ENCODE data around the gene PLD6. TPM values are rescaled to one million over a fixed set of nuclear protein-coding genes. Genes with fewer than 3 reads are reported as not detected.
"Not testable (repeated sequence)": the region's sequence is repeated elsewhere in the genome, so short reads cannot be mapped to it uniquely, and the experiment has no call there.

The PLD6 gene
- 3.7 and 4.0 TPM in 2 replicates for total RNA-seq

DNA sequence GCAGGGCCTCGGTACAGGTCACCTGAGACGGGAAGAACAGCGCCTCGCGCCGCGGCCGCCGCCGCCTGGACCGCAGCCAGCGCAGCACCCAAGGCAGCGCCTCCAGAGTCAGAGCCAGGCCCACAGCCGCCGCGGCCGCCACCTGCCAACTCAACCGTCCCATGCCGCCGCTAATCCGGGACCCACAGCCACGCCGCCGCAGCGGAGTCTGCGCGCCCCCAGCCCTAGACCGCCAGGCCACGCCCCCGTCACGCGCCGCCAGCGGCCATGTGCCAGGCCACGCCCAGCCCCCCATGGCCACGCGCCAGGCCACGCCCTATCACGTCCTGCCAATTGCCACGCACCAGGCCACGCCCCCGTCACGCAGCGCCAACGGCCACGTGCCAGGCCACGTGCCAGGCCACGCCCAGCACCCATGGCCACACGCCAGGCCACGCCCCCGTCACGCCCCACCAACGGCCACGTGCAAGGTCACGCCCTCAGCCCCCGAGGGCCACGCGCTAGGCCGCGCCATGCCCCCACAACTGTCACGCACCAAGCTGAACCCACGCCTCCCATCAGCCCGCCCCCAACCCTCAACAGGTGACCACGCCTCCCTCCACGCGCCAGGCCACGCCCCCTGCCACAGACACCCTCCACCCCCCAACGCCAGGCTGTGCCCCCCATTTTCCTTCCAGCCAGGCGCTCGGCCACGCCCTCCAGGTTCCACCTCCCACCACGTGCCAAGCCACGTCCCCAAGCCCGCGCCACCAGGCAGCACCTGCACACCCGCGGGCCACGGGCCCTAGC, at the start of gene PLD6:
Gene PLD6, minus strand, starts transcription at position 210 of the 789 bp plus-strand sequence. Its CDS starts 47 bp downstream, at position 163.
- Histone ChIP-seq H3K4me3 (ENCODE audit: low read depth, low read length) (peak within 1 kb of the TSS; percentile 62), H3K36me3 (ENCODE audit: control insufficient read depth, insufficient read depth, low read length) (no peaks in the 10 kb centered on the region), H3K27me3 (ENCODE audit: control insufficient read depth, insufficient read depth, low read length) (no peaks in the 10 kb centered on the region)
- TF ChIP-seq, protein P1, sequence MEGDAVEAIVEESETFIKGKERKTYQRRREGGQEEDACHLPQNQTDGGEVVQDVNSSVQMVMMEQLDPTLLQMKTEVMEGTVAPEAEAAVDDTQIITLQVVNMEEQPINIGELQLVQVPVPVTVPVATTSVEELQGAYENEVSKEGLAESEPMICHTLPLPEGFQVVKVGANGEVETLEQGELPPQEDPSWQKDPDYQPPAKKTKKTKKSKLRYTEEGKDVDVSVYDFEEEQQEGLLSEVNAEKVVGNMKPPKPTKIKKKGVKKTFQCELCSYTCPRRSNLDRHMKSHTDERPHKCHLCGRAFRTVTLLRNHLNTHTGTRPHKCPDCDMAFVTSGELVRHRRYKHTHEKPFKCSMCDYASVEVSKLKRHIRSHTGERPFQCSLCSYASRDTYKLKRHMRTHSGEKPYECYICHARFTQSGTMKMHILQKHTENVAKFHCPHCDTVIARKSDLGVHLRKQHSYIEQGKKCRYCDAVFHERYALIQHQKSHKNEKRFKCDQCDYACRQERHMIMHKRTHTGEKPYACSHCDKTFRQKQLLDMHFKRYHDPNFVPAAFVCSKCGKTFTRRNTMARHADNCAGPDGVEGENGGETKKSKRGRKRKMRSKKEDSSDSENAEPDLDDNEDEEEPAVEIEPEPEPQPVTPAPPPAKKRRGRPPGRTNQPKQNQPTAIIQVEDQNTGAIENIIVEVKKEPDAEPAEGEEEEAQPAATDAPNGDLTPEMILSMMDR (IDR thresholded peaks at IDR 0.05; ENCODE audit: insufficient read depth, low read length, severe bottlenecking) = no peak
- DNase-seq (ENCODE audit: low read depth) = peak; percentile 23
- no peak for FAIRE-seq

DNA sequence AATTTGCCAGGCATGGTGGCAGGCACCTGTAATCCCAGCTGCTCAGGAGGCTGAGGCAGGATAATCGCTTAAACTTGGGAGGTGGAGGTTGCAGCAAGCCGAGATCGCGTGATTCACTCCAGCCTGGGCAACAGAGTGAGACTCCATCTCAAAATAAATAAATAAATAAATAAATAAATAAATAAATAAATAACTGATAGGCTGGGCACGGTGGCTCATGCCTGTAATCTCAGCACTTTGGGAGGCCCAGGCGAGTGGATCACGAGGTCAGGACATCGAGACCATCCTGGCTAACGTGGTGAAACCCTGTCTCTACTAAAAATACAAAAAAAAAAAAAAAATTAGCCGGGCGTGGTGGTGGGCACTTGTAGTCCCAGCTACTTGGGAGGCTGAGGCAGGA, 49.6 kb upstream of the PLD6 start:
- not testable (repeated sequence) for H3K27me3 ChIP-seq (ENCODE audit: control insufficient read depth, insufficient read depth, low read length); H3K4me3 ChIP-seq (ENCODE audit: low read depth, low read length); DNase-seq (ENCODE audit: low read depth); FAIRE-seq
- H3K36me3 ChIP-seq (ENCODE audit: control insufficient read depth, insufficient read depth, low read length) = peaks cover 25% of the 10 kb centered on the region

DNA sequence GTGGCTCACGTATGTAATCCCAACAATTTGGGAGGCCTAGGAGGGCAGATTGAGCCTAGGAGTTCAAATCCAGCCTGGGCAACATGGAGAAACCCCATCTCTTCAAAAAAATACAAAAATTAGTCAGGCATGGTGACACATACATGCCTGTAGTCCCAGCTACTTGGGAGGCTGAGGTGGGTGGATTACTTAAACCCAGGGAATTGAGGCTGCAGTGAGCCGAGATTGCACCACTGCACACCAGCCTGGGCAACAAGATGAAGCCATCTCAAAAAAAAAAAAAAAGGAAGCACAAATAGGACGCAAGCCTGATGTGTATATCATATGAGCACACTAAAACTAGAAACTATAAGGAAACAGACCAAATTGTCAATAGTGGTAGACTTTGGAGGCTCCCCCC, 47.9 kb upstream of the PLD6 start:
- FAIRE-seq (no peak), DNase-seq (ENCODE audit: low read depth) (peak; percentile 3)
- H3K4me3 ChIP-seq (ENCODE audit: low read depth, low read length) = no peak overlapping the region
- peaks cover 16% of the 10 kb centered on the region for H3K36me3 ChIP-seq (ENCODE audit: control insufficient read depth, insufficient read depth, low read length)
- H3K27me3 ChIP-seq (ENCODE audit: control insufficient read depth, insufficient read depth, low read length) = no peaks in the 10 kb centered on the region
- TF ChIP-seq, protein P1 (IDR thresholded peaks at IDR 0.05; ENCODE audit: insufficient read depth, low read length, severe bottlenecking) = no peak

DNA sequence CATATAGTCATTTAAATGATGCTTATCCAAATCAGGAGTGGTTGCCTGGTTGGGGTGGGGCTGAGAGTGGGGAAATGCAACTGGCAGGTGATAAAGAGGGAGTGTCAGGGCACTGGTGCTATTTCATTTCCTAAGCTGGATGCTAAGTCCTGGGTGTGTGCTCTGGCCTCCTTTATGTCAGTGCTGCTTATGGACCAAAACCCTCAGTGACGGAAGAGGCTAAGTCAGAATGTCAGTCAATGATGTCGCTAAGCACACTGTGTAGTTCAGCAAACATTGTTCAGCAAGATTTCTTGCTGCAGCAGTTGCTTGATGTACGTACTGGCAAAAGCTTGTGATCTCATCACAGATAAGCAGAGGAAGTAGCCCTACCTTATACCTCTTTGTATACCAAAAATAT, 47.3 kb upstream of the PLD6 start:
- H3K36me3 ChIP-seq (ENCODE audit: control insufficient read depth, insufficient read depth, low read length) = peaks cover 15% of the 10 kb centered on the region
- no peak overlapping the region for H3K4me3 ChIP-seq (ENCODE audit: low read depth, low read length)
- TF ChIP-seq, protein P1 (IDR thresholded peaks at IDR 0.05; ENCODE audit: insufficient read depth, low read length, severe bottlenecking) = no peak
- FAIRE-seq (peak; percentile 85), DNase-seq (ENCODE audit: low read depth) (no peak)
- no peaks in the 10 kb centered on the region for H3K27me3 ChIP-seq (ENCODE audit: control insufficient read depth, insufficient read depth, low read length)

DNA sequence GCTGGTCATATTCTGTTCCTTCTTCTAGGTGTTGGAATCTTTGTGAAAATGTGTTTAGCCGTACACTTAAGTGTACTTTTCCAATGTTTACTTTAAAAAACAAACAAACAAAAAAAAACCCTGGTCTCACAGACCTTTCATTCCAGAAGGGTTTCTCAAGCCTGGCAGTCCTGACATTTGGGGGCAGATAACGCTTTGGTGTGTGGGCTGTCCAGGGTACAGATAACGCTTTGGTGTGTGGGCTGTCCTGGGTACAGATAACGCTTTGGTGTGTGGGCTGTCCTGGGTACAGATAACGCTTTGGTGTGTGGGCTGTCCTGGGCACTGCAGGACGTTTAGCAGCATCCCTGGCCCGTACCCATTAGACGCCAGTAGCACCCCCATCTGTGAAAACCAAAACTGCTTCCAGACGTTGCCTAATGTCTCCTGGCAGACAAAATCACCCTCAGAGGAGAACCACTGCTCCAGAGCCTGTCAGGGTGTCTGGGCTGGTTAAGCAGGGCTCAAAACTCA, 46.1 kb upstream of the PLD6 start:
- Histone ChIP-seq H3K27me3 (ENCODE audit: control insufficient read depth, insufficient read depth, low read length) (no peaks in the 10 kb centered on the region), H3K36me3 (ENCODE audit: control insufficient read depth, insufficient read depth, low read length) (peaks cover 14% of the 10 kb centered on the region), H3K4me3 (ENCODE audit: low read depth, low read length) (no peak overlapping the region)
- TF ChIP-seq, protein P1 (IDR thresholded peaks at IDR 0.05; ENCODE audit: insufficient read depth, low read length, severe bottlenecking) = no peak
- FAIRE-seq (peak; percentile 40), DNase-seq (ENCODE audit: low read depth) (no peak)

- FAIRE-seq = no peak
- peaks cover 5% of the 10 kb centered on the region for H3K36me3 ChIP-seq (ENCODE audit: control insufficient read depth, insufficient read depth, low read length)
- no peak for DNase-seq (ENCODE audit: low read depth)
- no peaks in the 10 kb centered on the region for H3K27me3 ChIP-seq (ENCODE audit: control insufficient read depth, insufficient read depth, low read length)
- TF ChIP-seq, protein P1 (IDR thresholded peaks at IDR 0.05; ENCODE audit: insufficient read depth, low read length, severe bottlenecking) = no peak
- no peak overlapping the region for H3K4me3 ChIP-seq (ENCODE audit: low read depth, low read length)
Measured at GRCh38 chr17:17246879-17247278, 40.7 kb upstream of the PLD6 start.
